A549 (cell line): ENCODE measurements around the gene KDM4B. TPM values are rescaled to one million over a fixed set of nuclear protein-coding genes. Genes with fewer than 3 reads are reported as not detected.

Source experiments
- ATAC-seq, 2 experiments: fragments of 200-7000 bp in 1 of 2; fragments of >200 bp in 1 of 2; cut with Nextera tagmentation in 1 of 2; cut with Tn5 transposase in 1 of 2; 3 replicates each; pipeline versions ENCODE4 v1.8.0 to v1.9.1; 2018 to 2020; ENCODE audit warnings: mild to moderate bottlenecking in 1 of 2, moderate library complexity in 1 of 2
- CTCF ChIA-PET: fragments of 300-600 bp; sonication (Branson Sonifier 250); formaldehyde crosslinking; extraction: SDS; loops from one replicate; lab custom pipeline; 2021; ENCODE audit warnings: antibody characterized with exemption, inconsistent platforms; lab: Yijun Ruan, JAX
- POLR2A ChIA-PET: fragments of 350-600 bp; formaldehyde crosslinking; extraction: SDS; loops from one replicate; lab custom pipeline; 2021; ENCODE audit warnings: antibody characterized with exemption, inconsistent platforms; lab: Yijun Ruan, JAX
- DNase-seq, 2 experiments: peaks; one replicate each; pipeline versions ENCODE4 v3.0.0 to v3.0.0-alpha.2; 2011 to 2016; ENCODE audit warnings: low read depth in 1 of 2, low spot score in 1 of 2
- FAIRE-seq: peaks from 2 replicates; lab custom pipeline; 2011; peaks lifted over from hg19 to GRCh38; lab: Jason Lieb, UNC
- H3K27ac ChIP-seq, 2 experiments: fragments of >200 bp; sonication (Bioruptor Twin); formaldehyde crosslinking; 3 replicates each; pipeline ENCODE4 v1.5.1; 2016 to 2017
- H3K4me1 ChIP-seq: fragments of >200 bp; sonication (Bioruptor Twin); formaldehyde crosslinking; 3 replicates; pipeline ENCODE4 v1.6.1; 2016
- H3K4me2 ChIP-seq: fragments of >200 bp; sonication (Bioruptor Twin); formaldehyde crosslinking; 3 replicates; pipeline ENCODE4 v1.6.1; 2016
- H3K4me3 ChIP-seq: fragments of >200 bp; sonication (Bioruptor Twin); formaldehyde crosslinking; 3 replicates; pipeline ENCODE4 v1.5.1; 2016
- H3K9me3 ChIP-seq: fragments of >200 bp; sonication (Bioruptor Twin); formaldehyde crosslinking; 3 replicates; pipeline ENCODE4 v1.6.1; 2016
- CBX8 ChIP-seq: fragments of 200-600 bp; sonication (generic); IDR thresholded peaks from 2 replicates; pipeline ENCODE4 v1.6.1; 2016
- CEBPB ChIP-seq, 2 experiments: fragments of >200 bp in 1 of 2; sonication (Bioruptor Twin) in 1 of 2; formaldehyde crosslinking in 1 of 2; IDR thresholded peaks; 2 replicates each; pipeline ENCODE4 v1.6.1; 2012 to 2016
- EHMT2 ChIP-seq: fragments of 200-600 bp; sonication (generic); IDR thresholded peaks from 2 replicates; pipeline ENCODE4 v1.6.1; 2016; ENCODE audit warnings: antibody characterized with exemption, low read depth, mild to moderate bottlenecking, moderate library complexity
- ESRRA ChIP-seq: fragments of 150-350 bp; IDR thresholded peaks from 2 replicates; pipeline ENCODE4 v1.6.1; 2014; ENCODE audit warnings: mild to moderate bottlenecking, low read length, borderline replicate concordance
- HDAC2 ChIP-seq: fragments of 200-600 bp; sonication (generic); IDR thresholded peaks from 2 replicates; pipeline ENCODE4 v1.6.1; 2016
- HEYL ChIP-seq: fragments of 250-450 bp; sonication (Bioruptor Pico); IDR thresholded peaks from 2 replicates; pipeline ENCODE4 v1.8.0; 2021; ENCODE audit warnings: mild to moderate bottlenecking, moderate library complexity
- JUNB ChIP-seq: fragments of >200 bp; sonication (Bioruptor Twin); formaldehyde crosslinking; IDR thresholded peaks from 2 replicates; pipeline ENCODE4 v1.6.1; 2016
- KDM1A ChIP-seq: fragments of 200-600 bp; sonication (generic); IDR thresholded peaks from 2 replicates; pipeline ENCODE4 v1.6.1; 2016; ENCODE audit warnings: low read depth, mild to moderate bottlenecking
- KDM5A ChIP-seq: fragments of 200-600 bp; sonication (generic); IDR thresholded peaks from 2 replicates; pipeline ENCODE4 v1.6.1; 2016; ENCODE audit warnings: antibody characterized with exemption, mild to moderate bottlenecking
- NFE2L2 ChIP-seq: fragments of 150-350 bp; conservative IDR thresholded peaks from 2 replicates; pipeline ENCODE4 v1.6.1; 2014; ENCODE audit warnings: low read length
- NPAS2 ChIP-seq: fragments of 250-450 bp; sonication (Bioruptor Pico); IDR thresholded peaks from 2 replicates; pipeline ENCODE4 v1.8.0; 2022; ENCODE audit warnings: mild to moderate bottlenecking, moderate library complexity, borderline replicate concordance
- NR3C1 ChIP-seq: fragments of >200 bp; sonication (Bioruptor Twin); formaldehyde crosslinking; IDR thresholded peaks from 3 replicates; pipeline ENCODE4 v1.6.1; 2017
- POLR2AphosphoS2 ChIP-seq: conservative IDR thresholded peaks from 2 replicates; pipeline ENCODE4 v1.6.1; 2012; ENCODE audit warnings: low read length, improper control_type of control experiment, inconsistent platforms
- RAD21 ChIP-seq, 2 experiments: fragments of >200 bp in 1 of 2; sonication (Bioruptor Twin) in 1 of 2; formaldehyde crosslinking in 1 of 2; IDR thresholded peaks in 1 of 2; conservative IDR thresholded peaks in 1 of 2; 2 replicates in 1 of 2; 3 replicates in 1 of 2; pipeline ENCODE4 v1.6.1; 2012 to 2018; ENCODE audit warnings: inconsistent platforms in 1 of 2
- RARB ChIP-seq: fragments of 250-450 bp; sonication (Bioruptor Pico); IDR thresholded peaks from 2 replicates; pipeline ENCODE4 v1.8.0; 2021; ENCODE audit warnings: mild to moderate bottlenecking, moderate library complexity
- RFX5 ChIP-seq: fragments of 450-650 bp; IDR thresholded peaks from 2 replicates; pipeline ENCODE4 v1.7.1; 2014; ENCODE audit warnings: antibody characterized with exemption, mild to moderate bottlenecking, moderate library complexity
- SREBF2 ChIP-seq: fragments of 450-650 bp; IDR thresholded peaks from 2 replicates; pipeline ENCODE4 v1.6.1; 2014; ENCODE audit warnings: mild to moderate bottlenecking, moderate library complexity
- ZC3H11A ChIP-seq: fragments of 450-650 bp; IDR thresholded peaks from 2 replicates; pipeline ENCODE4 v1.6.1; 2014; ENCODE audit warnings: antibody characterized with exemption, mild to moderate bottlenecking
- WGBS: methylation state at CpG from one replicate; pipeline ENCODE4 v1.1.6; 2017; ENCODE audit errors: missing lambda C conversion rate; 5-methylcytosine and 5-hydroxymethylcytosine counted together
- polyA plus RNA-seq, 4 experiments: library from polyadenylated mRNA; depleted of rRNA in 3 of 4; stranded (reverse); fragments of >200 nt; fragmentation: RNase III in 1 of 4; extraction: RNeasy Plus Mini Kit Qiagen cat#74134 plus additional on column Dnase treatment in 1 of 4; gene quantifications; 2 replicates in 3 of 4; 3 replicates in 1 of 4; pipeline ENCODE4 v1.2.3, GENCODE V29; 2011 to 2017
- TF ChIP-seq, protein P1 (sequence below): fragments of 450-650 bp; IDR thresholded peaks from 2 replicates; pipeline ENCODE4 v1.6.1; 2014; ENCODE audit warnings: antibody characterized with exemption
- TF ChIP-seq, protein P2 (sequence below): IDR thresholded peaks from 2 replicates; pipeline ENCODE4 v1.6.1; 2012; ENCODE audit warnings: low read depth, borderline replicate concordance
- TF ChIP-seq, protein P3 (sequence below): fragments of 200-600 bp; sonication (generic); IDR thresholded peaks from 2 replicates; pipeline ENCODE4 v1.6.1; 2016; ENCODE audit warnings: antibody characterized with exemption, mild to moderate bottlenecking, moderate library complexity
- TF ChIP-seq, protein P4 (sequence below): fragments of >200 bp; sonication (Bioruptor Twin); formaldehyde crosslinking; IDR thresholded peaks from 2 replicates; pipeline ENCODE4 v1.6.1; 2016
- TF ChIP-seq, protein P5 (sequence below): fragments of >200 bp; sonication (Bioruptor Twin); formaldehyde crosslinking; IDR thresholded peaks from 3 replicates; pipeline ENCODE4 v1.5.1; 2016
- TF ChIP-seq, protein P6 (sequence below): fragments of 250-450 bp; sonication (Bioruptor Pico); IDR thresholded peaks from 2 replicates; pipeline ENCODE4 v1.5.0; 2021; ENCODE audit warnings: mild to moderate bottlenecking, moderate library complexity, borderline replicate concordance

KDM4B gene
- polyA plus RNA-seq, 2 of the 4 experiments (the other 2 are of a cell fraction): 3.0 to 4.6 TPM

DNA sequence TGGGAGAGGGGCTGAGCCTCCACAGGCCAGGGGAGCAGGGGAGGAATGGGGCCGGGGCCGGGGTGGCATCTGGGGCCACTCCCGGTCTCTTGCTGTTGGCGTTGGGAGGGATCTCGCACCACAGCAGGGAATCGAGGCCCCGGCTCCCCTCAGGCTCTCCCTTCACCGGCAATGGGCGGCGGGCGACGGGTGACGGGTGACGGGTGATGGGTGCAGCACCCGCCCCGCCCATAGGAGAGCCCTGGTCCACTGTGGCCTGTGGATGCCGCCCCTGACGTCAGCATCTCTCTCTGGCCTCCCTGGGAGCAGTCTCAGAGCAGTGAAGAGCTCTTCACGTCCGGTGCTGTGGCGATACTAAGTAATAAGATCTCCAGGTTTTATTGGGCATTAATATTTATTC lies 133.6 kb downstream of the KDM4B start:
- DNase-seq: no peak
- no peak overlapping the region for H3K27ac ChIP-seq
- H3K4me1 ChIP-seq: no peaks in the 10 kb centered on the region
- 94% methylated on average over 18 of the region's 21 CpGs for WGBS
- CTCF ChIA-PET: interaction anchor here (1.6 kb wide), 1 partner anchor 54 kb away, joined by 5 read pairs; no protein-coding TSS in a partner anchor
- no peak overlapping the region for H3K4me2 ChIP-seq
- peaks cover 19% of the 10 kb centered on the region for H3K9me3 ChIP-seq
- TF ChIP-seq JUNB (no peak), NR3C1 (no peak), SREBF2 (no peak), NFE2L2 (no peak), ESRRA (no peak), RAD21 (conservative IDR thresholded peaks at IDR 0.05 in 1 of 2, IDR thresholded peaks at IDR 0.05 in 1 of 2) (no peak), RFX5 (no peak), EHMT2 (no peak), CBX8 (no peak), HEYL (CRISPR knock-in tag) (no peak)
- TF ChIP-seq, protein P1, sequence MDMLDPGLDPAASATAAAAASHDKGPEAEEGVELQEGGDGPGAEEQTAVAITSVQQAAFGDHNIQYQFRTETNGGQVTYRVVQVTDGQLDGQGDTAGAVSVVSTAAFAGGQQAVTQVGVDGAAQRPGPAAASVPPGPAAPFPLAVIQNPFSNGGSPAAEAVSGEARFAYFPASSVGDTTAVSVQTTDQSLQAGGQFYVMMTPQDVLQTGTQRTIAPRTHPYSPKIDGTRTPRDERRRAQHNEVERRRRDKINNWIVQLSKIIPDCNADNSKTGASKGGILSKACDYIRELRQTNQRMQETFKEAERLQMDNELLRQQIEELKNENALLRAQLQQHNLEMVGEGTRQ: no peak
- TF ChIP-seq, protein P2, sequence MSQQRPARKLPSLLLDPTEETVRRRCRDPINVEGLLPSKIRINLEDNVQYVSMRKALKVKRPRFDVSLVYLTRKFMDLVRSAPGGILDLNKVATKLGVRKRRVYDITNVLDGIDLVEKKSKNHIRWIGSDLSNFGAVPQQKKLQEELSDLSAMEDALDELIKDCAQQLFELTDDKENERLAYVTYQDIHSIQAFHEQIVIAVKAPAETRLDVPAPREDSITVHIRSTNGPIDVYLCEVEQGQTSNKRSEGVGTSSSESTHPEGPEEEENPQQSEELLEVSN: no peak
- TF ChIP-seq, protein P3, sequence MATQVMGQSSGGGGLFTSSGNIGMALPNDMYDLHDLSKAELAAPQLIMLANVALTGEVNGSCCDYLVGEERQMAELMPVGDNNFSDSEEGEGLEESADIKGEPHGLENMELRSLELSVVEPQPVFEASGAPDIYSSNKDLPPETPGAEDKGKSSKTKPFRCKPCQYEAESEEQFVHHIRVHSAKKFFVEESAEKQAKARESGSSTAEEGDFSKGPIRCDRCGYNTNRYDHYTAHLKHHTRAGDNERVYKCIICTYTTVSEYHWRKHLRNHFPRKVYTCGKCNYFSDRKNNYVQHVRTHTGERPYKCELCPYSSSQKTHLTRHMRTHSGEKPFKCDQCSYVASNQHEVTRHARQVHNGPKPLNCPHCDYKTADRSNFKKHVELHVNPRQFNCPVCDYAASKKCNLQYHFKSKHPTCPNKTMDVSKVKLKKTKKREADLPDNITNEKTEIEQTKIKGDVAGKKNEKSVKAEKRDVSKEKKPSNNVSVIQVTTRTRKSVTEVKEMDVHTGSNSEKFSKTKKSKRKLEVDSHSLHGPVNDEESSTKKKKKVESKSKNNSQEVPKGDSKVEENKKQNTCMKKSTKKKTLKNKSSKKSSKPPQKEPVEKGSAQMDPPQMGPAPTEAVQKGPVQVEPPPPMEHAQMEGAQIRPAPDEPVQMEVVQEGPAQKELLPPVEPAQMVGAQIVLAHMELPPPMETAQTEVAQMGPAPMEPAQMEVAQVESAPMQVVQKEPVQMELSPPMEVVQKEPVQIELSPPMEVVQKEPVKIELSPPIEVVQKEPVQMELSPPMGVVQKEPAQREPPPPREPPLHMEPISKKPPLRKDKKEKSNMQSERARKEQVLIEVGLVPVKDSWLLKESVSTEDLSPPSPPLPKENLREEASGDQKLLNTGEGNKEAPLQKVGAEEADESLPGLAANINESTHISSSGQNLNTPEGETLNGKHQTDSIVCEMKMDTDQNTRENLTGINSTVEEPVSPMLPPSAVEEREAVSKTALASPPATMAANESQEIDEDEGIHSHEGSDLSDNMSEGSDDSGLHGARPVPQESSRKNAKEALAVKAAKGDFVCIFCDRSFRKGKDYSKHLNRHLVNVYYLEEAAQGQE: no peak
- TF ChIP-seq, protein P4, sequence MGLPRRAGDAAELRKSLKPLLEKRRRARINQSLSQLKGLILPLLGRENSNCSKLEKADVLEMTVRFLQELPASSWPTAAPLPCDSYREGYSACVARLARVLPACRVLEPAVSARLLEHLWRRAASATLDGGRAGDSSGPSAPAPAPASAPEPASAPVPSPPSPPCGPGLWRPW: no peak
- TF ChIP-seq, all 56 proteins: peak for 0
- POLR2A ChIA-PET: no interaction called here
- FAIRE-seq (no peak), ATAC-seq (no peak)
- no peak overlapping the region for H3K4me3 ChIP-seq

DNA sequence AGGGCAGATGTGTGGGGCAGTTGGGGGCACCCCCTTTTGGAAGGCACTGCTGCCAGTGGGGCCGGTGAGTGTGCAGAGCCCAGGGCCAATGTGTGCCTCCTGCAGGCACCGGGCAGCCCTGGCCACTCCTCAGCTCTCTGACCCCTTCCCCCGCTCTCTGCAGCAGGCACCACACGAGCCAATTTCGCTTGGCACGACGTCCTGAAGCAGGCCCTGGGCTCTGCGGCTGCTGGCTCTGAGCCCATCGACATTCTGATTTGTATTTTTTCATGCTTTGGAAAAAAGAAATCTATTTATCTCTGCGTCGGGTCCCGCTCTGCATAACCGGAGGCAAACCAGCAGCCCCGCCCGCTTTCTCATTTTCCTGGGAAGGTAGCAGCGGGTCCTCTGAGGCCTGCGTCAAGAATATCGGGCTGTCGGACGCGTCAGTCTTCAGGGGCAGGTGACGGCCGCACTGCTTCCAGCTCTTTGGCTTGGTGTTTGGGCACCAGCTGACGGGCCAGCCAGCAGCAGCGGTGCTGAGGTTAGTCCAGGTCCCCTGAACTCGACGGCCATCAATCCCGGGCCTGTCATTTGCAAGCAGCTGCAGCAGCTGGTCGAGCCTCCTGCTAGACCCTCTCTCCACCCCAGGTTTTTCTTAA lies 134.3 kb downstream of the KDM4B start:
- ChIA-PET CTCF (interaction anchor here (1.6 kb wide), 1 partner anchor 54 kb away, joined by 5 read pairs; no protein-coding TSS in a partner anchor), POLR2A (no interaction called here)
- Histone ChIP-seq H3K4me2 (no peak overlapping the region), H3K4me3 (no peak overlapping the region), H3K9me3 (peaks cover 19% of the 10 kb centered on the region), H3K27ac (no peak overlapping the region), H3K4me1 (no peaks in the 10 kb centered on the region)
- ATAC-seq: no peak
- no peak for FAIRE-seq
- TF ChIP-seq, protein P5, sequence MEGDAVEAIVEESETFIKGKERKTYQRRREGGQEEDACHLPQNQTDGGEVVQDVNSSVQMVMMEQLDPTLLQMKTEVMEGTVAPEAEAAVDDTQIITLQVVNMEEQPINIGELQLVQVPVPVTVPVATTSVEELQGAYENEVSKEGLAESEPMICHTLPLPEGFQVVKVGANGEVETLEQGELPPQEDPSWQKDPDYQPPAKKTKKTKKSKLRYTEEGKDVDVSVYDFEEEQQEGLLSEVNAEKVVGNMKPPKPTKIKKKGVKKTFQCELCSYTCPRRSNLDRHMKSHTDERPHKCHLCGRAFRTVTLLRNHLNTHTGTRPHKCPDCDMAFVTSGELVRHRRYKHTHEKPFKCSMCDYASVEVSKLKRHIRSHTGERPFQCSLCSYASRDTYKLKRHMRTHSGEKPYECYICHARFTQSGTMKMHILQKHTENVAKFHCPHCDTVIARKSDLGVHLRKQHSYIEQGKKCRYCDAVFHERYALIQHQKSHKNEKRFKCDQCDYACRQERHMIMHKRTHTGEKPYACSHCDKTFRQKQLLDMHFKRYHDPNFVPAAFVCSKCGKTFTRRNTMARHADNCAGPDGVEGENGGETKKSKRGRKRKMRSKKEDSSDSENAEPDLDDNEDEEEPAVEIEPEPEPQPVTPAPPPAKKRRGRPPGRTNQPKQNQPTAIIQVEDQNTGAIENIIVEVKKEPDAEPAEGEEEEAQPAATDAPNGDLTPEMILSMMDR: no peak
- TF ChIP-seq EHMT2 (no peak), ZC3H11A (no peak), RAD21 (conservative IDR thresholded peaks at IDR 0.05 in 1 of 2, IDR thresholded peaks at IDR 0.05 in 1 of 2) (no peak), KDM5A (no peak), NFE2L2 (no peak), HDAC2 (no peak), HEYL (CRISPR knock-in tag) (no peak), POLR2AphosphoS2 (no peak), CBX8 (no peak), RARB (no peak), NPAS2 (no peak), CEBPB (IDR thresholded peaks at IDR 0.05) (no peak), KDM1A (no peak)
- TF ChIP-seq, protein P6, sequence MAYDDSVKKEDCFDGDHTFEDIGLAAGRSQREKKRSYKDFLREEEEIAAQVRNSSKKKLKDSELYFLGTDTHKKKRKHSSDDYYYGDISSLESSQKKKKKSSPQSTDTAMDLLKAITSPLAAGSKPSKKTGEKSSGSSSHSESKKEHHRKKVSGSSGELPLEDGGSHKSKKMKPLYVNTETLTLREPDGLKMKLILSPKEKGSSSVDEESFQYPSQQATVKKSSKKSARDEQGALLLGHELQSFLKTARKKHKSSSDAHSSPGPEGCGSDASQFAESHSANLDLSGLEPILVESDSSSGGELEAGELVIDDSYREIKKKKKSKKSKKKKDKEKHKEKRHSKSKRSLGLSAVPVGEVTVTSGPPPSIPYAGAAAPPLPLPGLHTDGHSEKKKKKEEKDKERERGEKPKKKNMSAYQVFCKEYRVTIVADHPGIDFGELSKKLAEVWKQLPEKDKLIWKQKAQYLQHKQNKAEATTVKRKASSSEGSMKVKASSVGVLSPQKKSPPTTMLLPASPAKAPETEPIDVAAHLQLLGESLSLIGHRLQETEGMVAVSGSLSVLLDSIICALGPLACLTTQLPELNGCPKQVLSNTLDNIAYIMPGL (CRISPR knock-in tag): no peak
- TF ChIP-seq, protein P1: no peak
- TF ChIP-seq, protein P4: no peak
- DNase-seq: no peak
- 92% methylated on average over 22 of the region's 29 CpGs for WGBS
